ENCODE data around the gene SH2D3C. TPM values are rescaled to one million over a fixed set of nuclear protein-coding genes. Genes with fewer than 3 reads are reported as not detected.

Gene SH2D3C
- 0.08 TPM in 2 replicates for total RNA-seq (2014; rRNA removed; shearing (Covaris generic))

GRCh38 chr9:127778280-127779135, at the start of gene SH2D3C:
TSS of gene SH2D3C (minus strand) at chr9:127778666. CDS start at chr9:127778627, 39 bp downstream.

GRCh38 chr9:127802576-127803443, 24.3 kb upstream of the SH2D3C start, which contains the start of gene FPGS:
TSS of gene FPGS (plus strand) at chr9:127802882. CDS start at chr9:127802925, 43 bp downstream.

GRCh38 chr9:127785933-127786772, 7.7 kb upstream of the SH2D3C start, which contains the start of gene CDK9:
TSS of gene CDK9 (plus strand) at chr9:127786034. CDS start at chr9:127786149, 115 bp downstream.

GRCh38 chr9:127734747-127735529, 43.5 kb downstream of the SH2D3C start, which contains the start of gene TOR2A:
TSS of gene TOR2A (minus strand) at chr9:127735294. CDS start at chr9:127735270, 24 bp downstream.

GRCh38 chr9:127715470-127716337, 62.8 kb downstream of the SH2D3C start, which contains the start of the genes PTRH1 and TTC16:
TSS of gene PTRH1 (minus strand) at chr9:127715663. CDS start at chr9:127715639, 24 bp downstream.
TSS of gene TTC16 (plus strand) at chr9:127716079. CDS start at chr9:127716146, 67 bp downstream.

GRCh38 chr9:127706836-127707241, 71.6 kb downstream of the SH2D3C start, which contains the start of gene CFAP157:
TSS of gene CFAP157 (plus strand) at chr9:127706988. CDS start at chr9:127707032, 44 bp downstream.

Other genes with a start within 250 kb of the SH2D3C start
- gene STXBP1, start 166.4 kb downstream of the SH2D3C start, total RNA-seq (2014; rRNA removed; shearing (Covaris generic)): 11.5 and 15.5 TPM in 2 replicates
- gene CFAP157, start 71.7 kb downstream of the SH2D3C start, total RNA-seq (2014; rRNA removed; shearing (Covaris generic)): 0.30 TPM in 1 of 2 replicates, not detected in the other
- 34.8 and 42.8 TPM in 2 replicates for gene PTRH1, start 63.0 kb downstream of the SH2D3C start, total RNA-seq (2014; rRNA removed; shearing (Covaris generic))
- gene TTC16, start 62.6 kb downstream of the SH2D3C start, total RNA-seq (2014; rRNA removed; shearing (Covaris generic)): 0.16 and 0.30 TPM in 2 replicates
- 9.2 and 12.1 TPM in 2 replicates for gene TOR2A, start 43.4 kb downstream of the SH2D3C start, total RNA-seq (2014; rRNA removed; shearing (Covaris generic))
- gene CDK9, start 7.4 kb upstream of the SH2D3C start, total RNA-seq (2014; rRNA removed; shearing (Covaris generic)): 43.5 and 49.8 TPM in 2 replicates
- gene FPGS, start 24.2 kb upstream of the SH2D3C start, total RNA-seq (2014; rRNA removed; shearing (Covaris generic)): 85.7 and 115 TPM in 2 replicates
- 13.6 and 14.7 TPM in 2 replicates for gene ENG, start 76.0 kb upstream of the SH2D3C start, total RNA-seq (2014; rRNA removed; shearing (Covaris generic))
- 56.5 and 58.5 TPM in 2 replicates for gene AK1, start 99.0 kb upstream of the SH2D3C start, total RNA-seq (2014; rRNA removed; shearing (Covaris generic))
- gene ST6GALNAC6, start 120.9 kb upstream of the SH2D3C start, total RNA-seq (2014; rRNA removed; shearing (Covaris generic)): 7.4 and 14.4 TPM in 2 replicates
- gene ST6GALNAC4, start 138.4 kb upstream of the SH2D3C start, total RNA-seq (2014; rRNA removed; shearing (Covaris generic)): 27.4 and 29.0 TPM in 2 replicates
- 2.7 and 6.8 TPM in 2 replicates for gene PIP5KL1, start 152.1 kb upstream of the SH2D3C start, total RNA-seq (2014; rRNA removed; shearing (Covaris generic))
- gene DPM2, start 159.2 kb upstream of the SH2D3C start, total RNA-seq (2014; rRNA removed; shearing (Covaris generic)): 59.2 and 83.0 TPM in 2 replicates
- 8.5 and 10.4 TPM in 2 replicates for gene EEIG1, start 202.3 kb upstream of the SH2D3C start, total RNA-seq (2014; rRNA removed; shearing (Covaris generic))